NCI-H446 (cell line): ENCODE measurements around the gene DHFR2.
A peak's percentile ranks its signal among the peaks of the same experiment; 100 is the strongest.
"Not testable (repeated sequence)": the region's sequence is repeated elsewhere in the genome, so short reads cannot be mapped to it uniquely, and the experiment has no call there.

Experiments
- DNase-seq, 2 experiments: peaks; one replicate each; lab custom pipeline; 2025; lab: John Stamatoyannopoulos, UW

Gene DHFR2

DNA sequence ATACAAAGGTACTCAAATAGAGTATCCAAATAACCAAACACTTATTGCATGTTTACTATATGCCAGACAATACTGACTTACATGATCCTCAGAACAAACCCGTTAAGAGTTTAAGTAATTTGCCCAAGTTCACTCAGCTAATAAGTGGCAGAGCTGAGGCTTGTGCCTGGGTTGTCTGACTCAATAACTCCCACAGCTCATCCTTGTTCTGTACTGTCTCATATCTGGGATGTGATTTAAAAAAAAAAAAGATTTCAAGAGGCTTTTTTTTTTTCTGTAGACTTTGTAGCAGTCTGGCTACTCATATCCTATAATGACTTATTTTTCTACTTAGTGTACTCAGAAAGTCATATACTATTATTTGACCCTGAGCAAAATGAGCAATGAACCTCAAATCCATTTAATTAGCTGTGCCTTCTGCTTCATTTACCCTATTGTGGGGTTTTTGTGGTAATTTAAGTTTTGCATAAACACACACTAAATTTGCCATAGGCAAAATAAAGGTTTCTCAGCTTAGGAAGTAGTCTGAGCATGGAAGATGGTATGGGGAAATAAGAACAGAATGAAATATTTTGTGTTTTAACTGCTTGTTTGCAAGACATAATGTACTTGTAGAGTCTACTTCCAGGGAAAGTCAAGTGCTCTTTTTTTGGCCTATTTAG lies 3.2 kb upstream of the DHFR2 start:
- no peak for DNase-seq

DNA sequence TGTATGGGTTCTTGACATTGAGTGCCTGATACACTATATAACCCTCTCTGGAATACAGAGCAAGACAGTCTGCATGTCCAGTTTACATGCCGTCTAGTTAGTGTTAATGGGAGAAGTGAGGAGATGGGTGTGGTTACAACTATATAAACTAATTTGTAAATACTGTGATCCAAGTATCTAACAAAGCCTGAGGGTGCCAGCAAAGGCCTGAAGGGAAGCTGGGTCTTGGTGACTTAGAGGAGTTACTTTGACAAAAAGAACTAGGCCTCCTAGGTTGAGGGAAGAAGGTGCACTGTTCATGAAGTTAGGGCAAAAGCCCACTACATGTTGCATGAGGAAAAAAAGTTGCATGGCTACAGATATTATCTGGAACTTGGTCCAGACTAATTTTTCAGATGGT lies 2.4 kb upstream of the DHFR2 start:
- no peak for DNase-seq

DNA sequence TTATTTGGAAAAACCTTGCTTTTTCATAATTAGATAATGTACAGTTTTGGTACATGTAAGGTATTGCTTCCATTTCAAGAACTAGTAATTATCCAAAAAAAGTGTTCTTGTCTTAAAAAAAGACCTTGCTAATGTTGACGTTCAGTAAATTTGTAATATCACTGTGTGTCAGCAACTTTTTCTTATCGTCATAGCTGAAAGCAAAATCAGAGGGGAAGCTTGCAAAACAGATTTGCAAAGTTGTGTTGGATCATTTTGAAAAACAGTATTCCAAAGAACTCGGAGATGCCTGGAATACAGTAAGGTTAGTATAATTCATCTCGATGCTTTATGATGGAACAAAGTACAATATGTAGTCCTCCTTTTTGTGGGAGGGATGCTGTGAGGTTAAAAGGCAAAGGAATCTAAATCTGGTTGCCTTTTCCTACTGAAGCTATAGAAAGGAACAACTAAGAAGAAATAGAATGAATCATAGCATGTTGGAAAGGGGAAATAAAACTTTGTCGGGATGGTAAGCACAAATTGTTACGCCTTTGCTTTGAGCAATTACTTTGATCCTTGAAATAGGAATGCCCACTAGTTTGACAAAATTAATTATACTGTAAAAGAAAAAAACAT lies 1.6 kb upstream of the DHFR2 start:
- no peak for DNase-seq

DNA sequence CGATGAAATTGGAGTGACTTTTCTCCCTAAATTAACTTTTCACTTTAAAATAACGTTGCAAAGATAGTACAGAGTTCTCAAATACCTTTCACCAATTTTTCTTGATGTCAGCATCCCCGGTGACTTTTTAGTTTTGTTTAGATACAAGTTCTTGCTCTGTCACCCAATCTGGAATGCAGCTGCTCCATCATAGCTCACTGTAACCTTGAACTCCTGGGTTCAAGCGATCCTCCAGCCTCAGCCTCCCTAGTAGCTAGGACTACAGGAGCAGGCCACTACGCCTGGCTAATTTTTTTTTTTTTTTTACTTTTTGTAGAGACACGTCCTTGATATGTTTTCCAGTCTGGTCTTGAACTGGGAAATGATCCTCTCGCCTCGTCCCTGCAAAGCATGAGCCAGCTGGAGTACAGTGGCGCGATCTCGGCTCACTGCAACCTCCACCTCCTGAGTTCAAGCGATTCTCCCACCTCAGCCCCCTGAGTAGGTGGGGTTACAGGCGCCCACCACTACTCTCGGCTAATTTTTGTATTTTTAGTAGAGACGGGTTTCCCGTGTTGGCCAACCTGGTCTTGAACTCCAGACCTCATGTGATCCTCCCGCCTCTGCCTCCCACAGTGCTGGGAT lies 892 bp upstream of the DHFR2 start:
- no peak for DNase-seq

DNA sequence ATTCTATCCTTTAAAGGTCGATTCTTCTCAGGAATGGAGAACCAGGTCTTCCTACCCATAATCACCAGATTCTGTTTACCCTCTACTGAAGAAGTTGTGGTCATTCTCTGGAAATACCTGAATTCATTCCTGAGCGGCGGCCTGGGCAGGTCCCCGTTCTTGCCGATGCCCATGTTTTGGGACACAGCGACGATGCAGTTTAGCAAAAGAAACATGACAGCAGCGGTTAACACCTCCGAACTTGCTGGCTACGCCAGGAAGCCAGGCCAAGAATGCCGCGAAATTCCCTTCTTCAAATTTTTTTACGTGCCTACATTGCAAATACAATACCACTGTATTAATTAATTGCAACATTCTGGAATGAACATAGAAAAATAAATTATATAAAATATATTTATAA lies 1.4 kb downstream of the DHFR2 start:
- DNase-seq = no peak

DNA sequence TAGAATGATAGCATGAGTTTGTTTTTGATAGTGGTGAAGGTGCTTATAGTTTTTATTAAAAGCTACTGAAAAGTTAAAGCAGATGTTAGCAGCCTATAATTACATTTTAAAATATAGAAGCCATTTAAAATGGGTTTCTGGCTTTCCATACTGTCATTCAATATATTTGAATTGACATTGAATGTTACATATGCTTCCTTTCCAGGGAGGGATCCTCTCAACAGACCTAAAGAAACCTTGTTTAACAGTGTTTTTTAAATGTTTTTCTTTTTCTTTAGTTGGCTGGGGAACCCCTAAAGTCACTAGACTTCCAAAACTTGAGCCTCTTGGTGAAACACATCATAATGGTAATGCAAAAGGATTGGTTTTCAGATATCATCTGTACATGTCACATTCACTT lies 12.2 kb downstream of the DHFR2 start:
- DNase-seq = no peak

DNA sequence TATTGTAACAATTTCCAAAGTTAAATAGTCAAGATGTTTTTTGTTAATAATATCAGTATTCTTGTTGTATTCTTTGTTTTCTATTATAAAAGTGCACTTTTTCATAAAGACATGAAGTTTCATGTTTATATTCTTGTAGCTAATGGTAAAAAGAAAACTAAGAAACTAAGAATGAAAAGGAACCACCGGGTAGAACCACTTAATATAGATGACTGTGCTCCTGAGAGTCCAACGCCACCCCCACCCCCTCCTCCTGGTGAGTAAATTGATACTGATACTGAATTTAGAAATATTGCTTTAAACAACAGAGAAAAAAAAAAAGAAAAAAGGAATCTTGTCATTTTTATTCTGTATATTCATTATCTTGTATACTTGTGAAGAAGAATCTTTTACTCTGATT lies 13.4 kb downstream of the DHFR2 start:
- no peak for DNase-seq

DNA sequence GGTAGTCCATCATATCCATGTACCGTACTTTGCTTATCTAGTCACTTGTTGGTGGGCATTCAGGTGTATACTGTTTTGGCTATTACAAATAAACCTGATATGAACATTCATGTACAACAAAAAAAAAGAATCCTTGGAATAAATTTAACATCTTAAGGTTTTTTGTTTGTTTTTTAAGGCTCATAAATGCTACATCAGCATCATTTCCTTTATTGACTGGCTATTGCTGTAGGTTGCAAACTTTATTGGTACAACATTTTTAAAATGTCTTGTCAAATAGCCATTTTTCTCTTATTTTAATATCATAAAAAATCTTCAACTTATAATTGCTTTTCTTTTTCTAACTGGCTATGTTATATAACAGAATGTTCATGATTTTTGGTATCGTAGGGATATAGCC lies 16.2 kb downstream of the DHFR2 start:
- no peak for DNase-seq

DNA sequence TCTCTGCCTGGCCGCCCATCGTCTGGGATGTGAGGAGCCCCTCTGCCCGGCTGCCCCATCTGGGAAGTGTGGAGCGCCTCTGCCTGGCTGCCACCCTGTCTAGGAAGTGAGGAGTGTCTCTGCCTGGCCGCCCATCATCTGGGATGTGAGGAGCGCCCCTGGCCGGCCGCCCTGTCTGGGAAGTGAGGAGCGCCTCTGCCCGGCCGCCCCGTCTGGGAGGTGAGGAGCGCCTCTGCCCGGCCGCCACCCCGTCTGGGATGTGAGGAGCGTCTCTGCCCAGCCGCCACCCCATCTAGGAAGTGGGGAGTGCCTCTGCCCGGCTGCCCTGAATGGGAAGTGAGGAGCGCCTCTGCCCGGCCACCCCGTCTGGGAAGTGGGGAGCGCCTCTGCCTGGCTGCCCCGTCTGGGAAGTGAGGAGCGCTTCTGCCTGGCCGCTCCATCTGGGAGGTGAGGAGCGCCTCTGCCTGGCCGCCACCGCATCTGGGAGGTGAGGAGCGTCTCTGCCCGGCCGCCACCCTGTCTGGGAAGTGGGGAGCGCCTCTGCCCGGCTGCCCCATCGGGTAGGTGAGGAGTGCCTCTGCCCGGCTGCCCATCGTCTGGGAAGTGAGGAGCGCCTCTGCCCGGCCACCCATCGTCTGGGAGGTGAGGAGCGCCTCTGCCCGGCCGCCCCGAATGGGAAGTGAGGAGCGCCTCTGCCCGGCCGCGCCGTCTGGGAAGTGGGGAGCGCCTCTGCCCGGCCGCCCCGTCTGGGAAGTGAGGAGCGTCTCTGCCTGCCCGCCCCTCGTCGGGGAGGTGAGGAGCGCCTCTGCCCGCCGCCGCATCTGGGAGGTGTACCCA lies 18.4 kb downstream of the DHFR2 start:
- DNase-seq = not testable (repeated sequence)

DNA sequence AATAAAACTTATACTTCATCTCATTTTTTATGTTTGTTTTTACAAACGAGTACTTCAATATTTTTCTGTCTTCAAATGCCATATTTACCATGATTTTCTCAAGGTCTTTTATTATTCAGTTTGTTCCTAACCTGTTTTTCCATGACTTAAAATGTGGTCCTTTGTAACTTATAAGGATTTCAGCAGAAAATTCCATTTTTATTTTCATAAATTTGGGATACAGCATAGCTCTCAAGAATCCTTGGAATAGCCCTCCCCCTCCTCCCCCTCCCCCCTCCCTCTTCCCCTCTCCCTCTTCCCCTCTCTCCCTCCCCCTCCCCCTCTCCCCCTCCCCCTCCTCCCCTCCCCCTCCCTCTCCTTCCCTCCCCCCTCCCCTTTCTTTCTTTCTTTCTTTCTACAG lies 19.4 kb downstream of the DHFR2 start:
- no peak for DNase-seq

DNA sequence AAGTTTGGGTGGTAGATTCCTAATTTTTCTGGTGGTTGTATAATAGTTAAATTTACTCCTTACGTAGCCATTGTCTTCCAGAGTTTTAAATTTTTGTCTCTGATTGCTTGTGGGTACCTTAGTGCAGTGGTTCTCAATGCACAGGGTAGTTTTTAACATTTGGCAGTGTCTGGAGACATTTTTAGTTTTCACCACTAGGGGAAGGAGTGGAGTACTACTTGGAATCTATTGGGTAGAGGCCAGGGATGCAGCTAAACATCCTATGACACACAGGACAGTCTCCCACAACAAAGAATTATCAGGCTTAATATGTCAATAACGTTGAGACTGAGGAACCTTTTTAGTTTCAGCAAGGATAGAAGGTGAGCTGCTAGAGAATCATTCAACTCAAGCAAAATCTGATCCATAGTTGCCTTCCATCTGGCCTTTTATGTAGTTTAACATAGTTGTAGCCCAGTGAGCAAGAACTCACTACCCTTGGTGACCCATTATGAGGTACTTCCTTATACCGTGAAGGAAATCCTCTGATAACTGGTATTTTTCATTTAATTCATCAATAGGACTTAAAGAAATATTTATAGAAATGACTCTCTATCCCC lies 25.7 kb downstream of the DHFR2 start:
- peak in 1 of 2 experiments; percentile 41 for DNase-seq

DNA sequence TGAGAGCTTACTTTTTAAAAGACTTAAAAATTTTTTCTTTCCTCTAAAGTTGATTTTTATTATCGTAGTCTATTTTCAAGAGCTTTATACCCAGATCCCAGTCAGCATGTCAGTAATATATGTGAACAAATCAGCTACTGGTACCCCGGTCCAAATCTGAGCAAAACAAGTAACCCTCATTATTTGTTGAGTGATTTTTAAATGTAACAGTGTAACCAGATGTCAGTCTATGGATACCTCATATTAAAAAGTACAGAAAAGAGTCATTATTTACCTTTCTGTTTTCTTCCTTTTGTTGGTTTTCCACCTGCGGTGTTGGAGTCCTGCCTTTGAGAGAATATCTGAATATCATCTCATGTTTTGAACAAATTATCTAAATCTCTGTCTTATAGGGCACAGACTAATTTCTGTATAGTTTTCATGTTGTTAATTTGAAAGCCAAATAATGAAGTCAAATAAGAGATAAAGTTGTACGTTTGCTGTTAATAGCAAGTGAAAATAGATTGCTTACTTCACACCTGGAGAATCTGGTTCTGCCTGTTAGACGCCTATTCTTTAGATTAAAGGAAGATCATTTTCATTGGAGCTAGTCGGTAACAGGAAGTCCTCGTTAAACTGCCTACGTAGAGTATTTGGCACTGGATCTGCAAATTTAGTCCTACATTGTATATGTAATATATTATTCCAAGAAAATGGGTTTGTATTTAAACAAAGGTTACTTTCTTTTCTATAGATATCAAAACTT lies 34.5 kb downstream of the DHFR2 start, which contains the start of gene STX19:
TSS of gene STX19 (minus strand) at position 505 of the 745 bp plus-strand sequence. CDS start 13,328 bp downstream, outside the sequence.
- no peak for DNase-seq

DNA sequence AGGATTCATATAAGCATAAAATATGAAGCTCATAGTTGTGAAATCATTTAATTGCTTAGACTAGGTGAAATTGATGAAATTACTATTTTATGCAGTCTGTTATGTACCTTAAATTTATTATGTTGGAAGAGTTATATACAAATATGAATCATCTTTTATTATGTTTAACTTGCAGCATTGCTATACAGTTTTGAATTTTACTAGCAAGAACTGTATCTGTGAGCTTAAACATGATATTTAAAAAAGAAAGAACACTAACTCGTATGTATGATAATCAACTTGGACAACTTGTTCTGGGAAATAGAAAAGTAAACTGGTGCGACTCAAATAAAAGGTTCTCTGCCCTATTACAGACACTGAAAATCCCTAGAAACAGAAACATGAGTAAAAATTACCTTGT lies 36.1 kb downstream of the DHFR2 start:
- DNase-seq = no peak

DNA sequence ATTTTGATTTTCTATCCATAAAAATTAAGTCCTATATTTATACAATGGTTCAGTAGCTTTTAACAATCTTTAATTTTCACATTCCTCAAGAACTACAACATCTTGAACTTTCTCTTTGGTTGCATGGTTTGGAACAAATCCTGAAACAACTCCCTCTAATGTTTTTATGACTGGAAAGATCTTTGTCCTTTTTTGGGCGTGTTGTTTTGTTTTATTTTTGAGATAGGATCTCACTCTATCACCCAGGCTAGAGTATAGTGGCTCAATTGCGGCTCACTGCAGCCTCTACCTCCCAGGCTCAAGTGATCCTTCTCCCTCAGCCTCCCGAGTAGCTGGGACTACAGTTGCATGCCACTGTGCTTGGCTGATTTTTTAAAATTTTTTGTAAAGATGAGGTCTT lies 38.3 kb downstream of the DHFR2 start:
- DNase-seq = no peak

DNA sequence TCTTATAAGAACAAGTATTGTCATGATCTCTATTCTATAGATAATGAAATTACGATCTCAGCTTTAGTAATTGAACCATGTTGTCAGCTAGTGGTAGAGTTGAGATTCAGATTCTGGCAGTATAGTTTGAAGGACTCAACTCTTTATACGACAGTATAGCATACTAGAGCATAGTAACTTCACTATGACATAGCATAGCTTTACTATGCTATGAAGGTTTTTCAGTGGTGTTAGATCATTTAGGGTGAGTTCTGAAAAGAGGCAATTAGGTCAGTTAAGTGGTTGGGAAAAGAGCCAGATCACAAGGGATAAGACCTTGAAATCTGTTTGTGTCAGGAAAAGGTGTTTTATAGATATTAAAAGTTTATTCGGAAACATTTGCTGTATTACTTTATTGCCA lies 42.4 kb downstream of the DHFR2 start:
- no peak for DNase-seq

DNA sequence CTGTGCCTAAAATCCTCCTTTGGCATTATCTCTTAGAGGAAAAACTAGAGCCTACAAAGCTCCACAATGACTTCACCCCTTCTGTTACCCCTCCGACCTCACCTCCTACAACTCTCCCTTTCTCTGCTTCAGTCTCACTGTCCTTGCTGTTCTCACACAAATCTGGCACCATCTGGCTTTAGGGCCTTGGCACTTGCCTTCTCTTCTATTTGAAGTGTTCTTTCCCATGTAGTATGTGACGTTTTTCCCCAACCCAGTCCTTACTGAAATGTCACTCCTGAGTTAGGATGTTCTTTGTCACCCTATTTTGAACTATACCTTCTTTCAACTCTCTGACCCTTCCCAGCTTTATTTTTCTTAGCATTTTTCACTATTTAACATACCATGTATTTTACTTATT lies 43.1 kb downstream of the DHFR2 start:
- no peak for DNase-seq

DNA sequence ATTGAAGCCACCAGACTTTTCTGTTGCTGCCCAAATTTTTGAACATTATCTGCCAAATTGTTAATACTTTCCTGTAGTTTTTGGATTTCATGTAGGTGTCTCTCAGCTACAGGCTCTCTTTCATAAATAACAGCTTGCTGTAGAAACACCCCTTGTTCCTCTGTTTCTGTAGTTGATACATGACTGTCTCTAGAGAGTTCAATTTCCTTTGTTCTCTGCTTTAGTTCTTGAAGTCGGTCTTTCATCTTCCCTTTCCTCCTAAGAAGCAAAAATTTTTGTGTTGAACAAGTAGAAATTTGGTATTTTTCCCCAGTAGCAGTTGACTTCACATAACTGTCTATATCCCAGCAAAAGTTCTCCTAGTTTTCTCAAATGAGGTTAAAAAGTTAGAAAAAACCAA lies 47.7 kb downstream of the DHFR2 start:
- no peak for DNase-seq

DNA sequence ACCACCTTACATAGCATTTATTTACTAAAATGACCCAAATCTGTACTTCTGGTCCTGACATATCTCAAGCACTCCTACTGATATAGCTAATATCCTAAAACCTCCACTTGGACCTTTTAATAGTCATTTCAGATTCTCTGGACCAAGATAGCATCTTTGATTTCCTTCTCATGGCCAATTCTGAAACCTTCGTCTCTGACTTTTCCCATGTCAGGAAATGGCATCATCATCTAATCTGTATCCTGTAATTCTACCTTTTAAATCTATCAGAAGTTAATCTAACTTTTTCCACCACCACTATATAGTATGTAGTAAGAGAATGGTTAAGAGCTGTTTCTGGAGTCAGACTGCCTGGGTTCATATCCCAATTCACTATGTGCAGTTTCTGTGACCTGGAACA lies 50.5 kb downstream of the DHFR2 start:
- no peak for DNase-seq

DNA sequence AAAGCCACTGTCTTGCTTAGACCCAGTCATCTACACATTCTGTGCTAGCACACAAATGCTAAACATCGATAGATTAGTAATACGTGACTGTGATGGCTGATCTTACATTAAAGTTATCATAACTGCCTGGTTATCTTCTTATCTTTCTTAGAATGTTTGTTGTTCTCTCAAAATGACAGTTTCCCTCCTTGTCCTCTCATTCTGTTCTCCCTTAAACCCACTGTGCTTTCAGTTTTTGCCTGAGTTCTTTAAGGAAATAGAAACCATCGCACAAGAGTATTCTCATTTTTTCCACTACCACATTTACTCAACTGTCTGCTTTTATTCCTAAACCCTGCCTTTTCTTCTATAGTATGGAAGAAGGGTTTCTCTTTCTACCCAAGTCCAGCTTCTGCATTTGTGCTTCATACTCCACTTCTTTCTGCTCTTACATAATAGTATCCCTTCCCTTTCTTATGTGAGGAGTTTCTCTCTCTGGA lies 51.4 kb downstream of the DHFR2 start:
- DNase-seq = no peak

DNA sequence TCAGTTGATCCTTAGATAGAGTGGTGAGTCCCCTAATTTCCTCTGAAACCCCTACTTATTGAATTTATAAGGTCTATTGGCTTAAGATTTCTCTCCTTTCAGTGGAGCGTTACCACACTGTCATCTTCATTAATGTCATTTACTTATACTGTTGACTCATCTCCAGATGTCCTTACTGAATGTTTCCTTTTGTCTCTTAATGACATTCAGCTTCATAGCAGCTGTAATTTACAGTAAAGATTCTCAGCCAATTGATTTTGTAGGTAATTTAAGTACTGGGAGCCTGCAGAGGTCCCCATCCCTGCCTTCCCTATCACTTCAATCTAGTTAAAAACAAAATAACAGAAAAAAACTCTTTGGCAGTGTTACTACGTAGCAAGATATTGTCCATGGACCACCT lies 53.1 kb downstream of the DHFR2 start:
- no peak for DNase-seq

DNA sequence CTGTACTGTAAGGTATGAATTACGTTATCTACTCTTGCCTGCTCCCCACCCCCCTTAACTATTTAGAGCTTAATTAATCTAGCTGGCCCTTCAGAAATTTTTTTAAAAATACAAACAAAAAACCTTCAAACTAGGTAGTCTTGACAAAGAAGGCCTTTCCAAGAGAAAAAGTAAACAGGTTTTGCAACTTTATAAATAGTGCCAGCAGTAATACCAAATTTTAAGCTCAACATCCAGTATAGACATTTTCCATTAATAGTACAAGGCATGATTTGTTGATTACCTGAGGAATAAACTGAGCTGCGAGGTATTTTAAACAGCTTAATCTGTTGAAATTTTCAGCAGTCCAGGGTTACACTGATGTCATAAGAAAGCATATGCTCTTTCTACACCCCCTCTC lies 54.5 kb downstream of the DHFR2 start:
- DNase-seq = no peak
